Neural progenitor cell (in vitro differentiated cells): ENCODE results near the gene MBLAC1. TPM values are rescaled to one million over a fixed set of nuclear protein-coding genes. Genes with fewer than 3 reads are reported as not detected.

ENCODE experiments used
- DNase-seq: peaks from one replicate; pipeline ENCODE4 v3.0.0-alpha.2; 2016; ENCODE audit warnings: low spot score
- H2AFZ ChIP-seq: fragments of 200-600 bp; sonication (generic); replicated peaks from 2 replicates; pipeline ENCODE4 v1.6.1; 2016; ENCODE audit warnings: antibody characterized with exemption
- H3F3A ChIP-seq: fragments of 200-600 bp; sonication (generic); 2 replicates; pipeline ENCODE4 v1.6.1; 2016; ENCODE audit warnings: antibody characterized with exemption, low read depth
- H3K27ac ChIP-seq: fragments of 200-600 bp; sonication (generic); 2 replicates; pipeline ENCODE4 v1.5.1; 2016; ENCODE audit warnings: mild to moderate bottlenecking
- H3K27me3 ChIP-seq: fragments of 200-600 bp; sonication (generic); 2 replicates; pipeline ENCODE4 v1.6.1; 2016; ENCODE audit warnings: mild to moderate bottlenecking, moderate library complexity
- H3K36me3 ChIP-seq: fragments of 200-600 bp; sonication (generic); 2 replicates; pipeline ENCODE4 v1.5.1; 2016
- H3K4me1 ChIP-seq: fragments of 200-600 bp; sonication (generic); 2 replicates; pipeline ENCODE4 v1.6.1; 2016; ENCODE audit warnings: mixed run types
- H3K4me2 ChIP-seq: fragments of 200-600 bp; sonication (generic); 2 replicates; pipeline ENCODE4 v1.6.1; 2016
- H3K4me3 ChIP-seq: fragments of 200-600 bp; sonication (generic); 2 replicates; pipeline ENCODE4 v1.5.1; 2016
- H3K79me2 ChIP-seq: fragments of 200-600 bp; sonication (generic); 2 replicates; pipeline ENCODE4 v1.6.1; 2016; ENCODE audit warnings: low read depth
- H3K9ac ChIP-seq: fragments of 200-600 bp; sonication (generic); 2 replicates; pipeline ENCODE4 v1.6.1; 2016
- H3K9me3 ChIP-seq: fragments of 200-600 bp; sonication (generic); 2 replicates; pipeline ENCODE4 v1.5.1; 2016; ENCODE audit warnings: low read depth
- H4K20me1 ChIP-seq: fragments of 200-600 bp; sonication (generic); 2 replicates; pipeline ENCODE4 v1.6.1; 2016; ENCODE audit warnings: low read depth
- H3K27ac Mint-ChIP-seq: 3 replicates; pipeline ENCODE4 v1.8.0; 2021; ENCODE audit warnings: mixed read lengths
- H3K27me3 Mint-ChIP-seq: 2 replicates; pipeline ENCODE4 v1.8.0; 2022; ENCODE audit warnings: low read depth, mild to moderate bottlenecking, inconsistent platforms, moderate library complexity, mixed read lengths; ENCODE audit not compliant: insufficient read depth
- H3K36me3 Mint-ChIP-seq: 3 replicates; pipeline ENCODE4 v1.8.0; 2021; ENCODE audit warnings: mixed read lengths
- H3K4me1 Mint-ChIP-seq: 3 replicates; pipeline ENCODE4 v1.8.0; 2021; ENCODE audit warnings: mixed read lengths
- H3K4me3 Mint-ChIP-seq: 3 replicates; pipeline ENCODE4 v1.8.0; 2021; ENCODE audit warnings: mild to moderate bottlenecking, moderate library complexity, mixed read lengths
- H3K9me3 Mint-ChIP-seq: 3 replicates; pipeline ENCODE4 v1.8.0; 2020; ENCODE audit warnings: mixed read lengths
- EZH2 ChIP-seq: fragments of 200-600 bp; sonication (generic); IDR thresholded peaks from 2 replicates; pipeline ENCODE4 v1.6.1; 2017; ENCODE audit warnings: antibody characterized with exemption, mild to moderate bottlenecking, moderate library complexity
- EZH2phosphoT487 ChIP-seq: fragments of 200-600 bp; sonication (generic); IDR thresholded peaks from 2 replicates; pipeline ENCODE4 v1.6.1; 2017; ENCODE audit warnings: antibody characterized with exemption
- total RNA-seq: library from RNA; depleted of rRNA; stranded (reverse); fragments of >200 nt; gene quantifications from 2 replicates; pipeline ENCODE4 v1.2.3, GENCODE V29; 2015; ENCODE audit warnings: low replicate concordance
- TF ChIP-seq, protein P1 (sequence below): fragments of 200-600 bp; sonication (generic); IDR thresholded peaks from 2 replicates; pipeline ENCODE4 v1.5.1; 2017; ENCODE audit warnings: antibody characterized with exemption, mild to moderate bottlenecking

The MBLAC1 gene
- total RNA-seq, 1 donor from 2014 or later: 1.6 TPM

DNA sequence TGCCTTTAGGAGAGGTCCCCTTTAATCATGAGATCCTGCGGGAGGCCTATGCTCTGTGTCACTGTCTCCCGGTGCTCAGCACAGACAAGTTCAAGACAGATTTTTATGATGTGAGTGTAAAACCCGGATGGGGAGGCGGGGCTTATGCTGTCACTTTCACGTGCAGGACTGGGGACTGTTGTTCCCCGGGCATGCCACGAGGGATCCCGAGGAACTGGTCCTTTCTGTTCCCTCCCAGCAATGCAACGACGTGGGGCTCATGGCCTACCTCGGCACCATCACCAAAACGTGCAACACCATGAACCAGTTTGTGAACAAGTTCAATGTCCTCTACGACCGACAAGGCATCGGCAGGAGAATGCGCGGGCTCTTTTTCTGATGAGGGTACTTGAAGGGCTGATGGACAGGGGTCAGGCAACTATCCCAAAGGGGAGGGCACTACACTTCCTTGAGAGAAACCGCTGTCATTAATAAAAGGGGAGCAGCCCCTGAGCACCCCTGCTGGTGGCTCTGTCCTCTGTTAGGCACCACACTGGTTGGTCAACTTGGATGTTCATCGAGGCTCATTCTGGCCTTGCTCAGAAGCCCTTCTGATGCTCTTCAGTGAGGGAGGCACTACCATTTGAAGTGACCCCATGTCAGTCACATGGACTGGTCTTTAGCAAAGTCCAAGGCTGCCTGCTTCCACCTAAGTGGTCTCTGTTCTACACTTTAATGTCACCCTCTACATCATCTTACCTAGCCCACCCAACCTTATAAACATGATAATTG lies 35.2 kb upstream of the MBLAC1 start:
- Mint-ChIP-seq H3K4me1 (peaks cover 23% of the 10 kb centered on the region), H3K4me3 (peak overlapping the region; percentile 80), H3K27ac (no peak overlapping the region), H3K9me3 (no peaks in the 10 kb centered on the region), H3K27me3 (peaks cover 12% of the 10 kb centered on the region), H3K36me3 (peaks cover 38% of the 10 kb centered on the region)
- peak; percentile 15 for DNase-seq
- Histone ChIP-seq H3K9me3 (no peaks in the 10 kb centered on the region), H3K27me3 (no peaks in the 10 kb centered on the region), H3K4me3 (no peak overlapping the region), H3K4me2 (no peak overlapping the region), H3K27ac (peak overlapping the region; percentile 54), H3K36me3 (peaks cover 6% of the 10 kb centered on the region), H3K4me1 (peaks cover 3% of the 10 kb centered on the region), H3K79me2 (peaks cover 34% of the 10 kb centered on the region), H4K20me1 (peaks cover 40% of the 10 kb centered on the region), H3K9ac (no peak overlapping the region), H3F3A (peaks cover 89% of the 10 kb centered on the region), H2AFZ (no peak overlapping the region)
- TF ChIP-seq EZH2 (no peak), EZH2phosphoT487 (no peak)
- TF ChIP-seq, protein P1, sequence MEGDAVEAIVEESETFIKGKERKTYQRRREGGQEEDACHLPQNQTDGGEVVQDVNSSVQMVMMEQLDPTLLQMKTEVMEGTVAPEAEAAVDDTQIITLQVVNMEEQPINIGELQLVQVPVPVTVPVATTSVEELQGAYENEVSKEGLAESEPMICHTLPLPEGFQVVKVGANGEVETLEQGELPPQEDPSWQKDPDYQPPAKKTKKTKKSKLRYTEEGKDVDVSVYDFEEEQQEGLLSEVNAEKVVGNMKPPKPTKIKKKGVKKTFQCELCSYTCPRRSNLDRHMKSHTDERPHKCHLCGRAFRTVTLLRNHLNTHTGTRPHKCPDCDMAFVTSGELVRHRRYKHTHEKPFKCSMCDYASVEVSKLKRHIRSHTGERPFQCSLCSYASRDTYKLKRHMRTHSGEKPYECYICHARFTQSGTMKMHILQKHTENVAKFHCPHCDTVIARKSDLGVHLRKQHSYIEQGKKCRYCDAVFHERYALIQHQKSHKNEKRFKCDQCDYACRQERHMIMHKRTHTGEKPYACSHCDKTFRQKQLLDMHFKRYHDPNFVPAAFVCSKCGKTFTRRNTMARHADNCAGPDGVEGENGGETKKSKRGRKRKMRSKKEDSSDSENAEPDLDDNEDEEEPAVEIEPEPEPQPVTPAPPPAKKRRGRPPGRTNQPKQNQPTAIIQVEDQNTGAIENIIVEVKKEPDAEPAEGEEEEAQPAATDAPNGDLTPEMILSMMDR: no peak

- Histone ChIP-seq H3K4me1 (peaks cover 3% of the 10 kb centered on the region), H3K4me2 (no peak overlapping the region), H3K27ac (peak overlapping the region; percentile 60), H3K36me3 (peaks cover 10% of the 10 kb centered on the region), H4K20me1 (peaks cover 53% of the 10 kb centered on the region), H3F3A (peaks cover 95% of the 10 kb centered on the region), H3K27me3 (no peaks in the 10 kb centered on the region), H3K9me3 (no peaks in the 10 kb centered on the region), H3K79me2 (peaks cover 48% of the 10 kb centered on the region), H3K9ac (no peak overlapping the region), H3K4me3 (no peak overlapping the region), H2AFZ (no peak overlapping the region)
- TF ChIP-seq, protein P1: no peak
- TF ChIP-seq EZH2: no peak
- TF ChIP-seq EZH2phosphoT487: no peak
- H3K36me3 Mint-ChIP-seq: peaks cover 49% of the 10 kb centered on the region
- peaks cover 29% of the 10 kb centered on the region for H3K4me1 Mint-ChIP-seq
- no peak overlapping the region for H3K27ac Mint-ChIP-seq
- no peaks in the 10 kb centered on the region for H3K9me3 Mint-ChIP-seq
- no peak for DNase-seq
- H3K4me3 Mint-ChIP-seq: no peak overlapping the region
- peaks cover 13% of the 10 kb centered on the region for H3K27me3 Mint-ChIP-seq
Observed at GRCh38 chr7:100093054-100093453, 33.7 kb upstream of the MBLAC1 start.

DNA sequence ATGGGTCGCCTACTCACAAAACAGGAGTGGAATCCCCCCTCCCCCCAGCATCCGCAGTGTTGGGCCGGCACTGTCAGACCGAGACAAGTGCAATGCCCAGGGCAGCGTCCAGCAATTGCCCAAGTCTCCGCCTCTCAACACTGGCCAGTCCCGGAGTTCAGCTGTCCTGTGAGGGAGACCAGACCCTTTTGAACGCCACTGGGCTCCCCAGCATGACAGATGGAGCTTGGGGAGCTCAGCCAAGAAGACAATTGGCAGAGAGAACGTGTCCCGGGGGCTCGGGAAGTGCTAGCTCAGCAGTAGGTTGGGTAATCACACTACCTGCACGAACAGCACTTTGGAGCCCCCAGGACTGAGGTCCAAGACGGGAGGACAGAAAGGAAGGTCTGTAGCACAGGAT lies 33.3 kb upstream of the MBLAC1 start:
- Histone ChIP-seq H3K9ac (no peak overlapping the region), H3K27me3 (no peaks in the 10 kb centered on the region), H3K4me2 (no peak overlapping the region), H3K79me2 (peaks cover 53% of the 10 kb centered on the region), H3K9me3 (no peaks in the 10 kb centered on the region), H3K4me1 (peaks cover 3% of the 10 kb centered on the region), H3K27ac (peak overlapping the region; percentile 60), H3K36me3 (peaks cover 14% of the 10 kb centered on the region), H4K20me1 (peaks cover 58% of the 10 kb centered on the region), H3F3A (peaks cover 95% of the 10 kb centered on the region), H2AFZ (no peak overlapping the region), H3K4me3 (no peak overlapping the region)
- no peaks in the 10 kb centered on the region for H3K9me3 Mint-ChIP-seq
- no peak for DNase-seq
- H3K4me1 Mint-ChIP-seq: peaks cover 29% of the 10 kb centered on the region
- peaks cover 52% of the 10 kb centered on the region for H3K36me3 Mint-ChIP-seq
- H3K27ac Mint-ChIP-seq: no peak overlapping the region
- TF ChIP-seq, protein P1: no peak
- TF ChIP-seq EZH2phosphoT487: no peak
- peaks cover 13% of the 10 kb centered on the region for H3K27me3 Mint-ChIP-seq
- H3K4me3 Mint-ChIP-seq: peak overlapping the region; percentile 33
